GM12878 (cell line): Measurements from ENCODE around the gene PPP1R1C. TPM values are rescaled to one million over a fixed set of nuclear protein-coding genes. Genes with fewer than 3 reads are reported as not detected.
"Not testable (repeated sequence)": the region's sequence is repeated elsewhere in the genome, so short reads cannot be mapped to it uniquely, and the experiment has no call there.

Experiments used
- ATAC-seq: fragments of 200-7000 bp; cut with Tn5 transposase; 3 replicates; pipeline ENCODE4 v1.9.1; 2020; ENCODE audit warnings: mild to moderate bottlenecking, moderate library complexity
- BruUV-seq: library from RNA; stranded (reverse); fragments of 400-500 nt; replicated peaks from 2 replicates; lab custom pipeline; 2021; lab: Mats Ljungman, UMichigan
- CTCF ChIA-PET: fragments of 300-600 bp; sonication (Branson Sonifier 250); formaldehyde crosslinking; extraction: SDS; loops from one replicate; lab custom pipeline; 2021; ENCODE audit warnings: inconsistent platforms; lab: Yijun Ruan, JAX
- POLR2A ChIA-PET: fragments of 350-600 bp; formaldehyde crosslinking; extraction: SDS; loops from one replicate; lab custom pipeline; 2021; ENCODE audit warnings: inconsistent platforms; lab: Charles Lee
- RAD21 ChIA-PET: fragments of 300-600 bp; sonication (Branson Sonifier 250); formaldehyde crosslinking; loops from one replicate; lab custom pipeline; 2023; ENCODE audit warnings: antibody characterized with exemption; ENCODE audit not compliant: unreplicated experiment; lab: Charles Lee
- SMC1A ChIA-PET: fragments of 300-600 bp; sonication (Branson Sonifier 250); formaldehyde crosslinking; loops from one replicate; lab custom pipeline; 2023; ENCODE audit not compliant: unreplicated experiment, uncharacterized antibody; lab: Charles Lee
- DNase-seq: peaks from one replicate; pipeline ENCODE4 v3.0.0-alpha.2; 2011; ENCODE audit warnings: low read depth, low spot score
- FAIRE-seq: peaks from 3 replicates; lab custom pipeline; 2011; peaks lifted over from hg19 to GRCh38; lab: Jason Lieb, UNC
- H2AFZ ChIP-seq: 2 replicates; pipeline ENCODE4 v1.6.0; 2011; ENCODE audit warnings: low read depth, low read length, control low read depth; ENCODE audit not compliant: control insufficient read depth
- H3K27ac ChIP-seq: 2 replicates; pipeline ENCODE4 v1.5.1; 2011; ENCODE audit warnings: control low read depth; ENCODE audit not compliant: control insufficient read depth, insufficient read depth
- H3K27me3 ChIP-seq, 2 experiments: replicated peaks in 1 of 2; 2 replicates each; pipeline versions ENCODE4 v1.6.0 to v1.6.1; 2011; ENCODE audit warnings: low read length in 1 of 2; ENCODE audit not compliant: control insufficient read depth in 2 of 2, insufficient read depth in 2 of 2
- H3K36me3 ChIP-seq, 2 experiments: 2 replicates each; pipeline ENCODE4 v1.5.1; 2011; ENCODE audit warnings: low read length in 1 of 2; ENCODE audit not compliant: control insufficient read depth in 2 of 2, insufficient read depth in 2 of 2
- H3K4me1 ChIP-seq: 2 replicates; pipeline ENCODE4 v1.6.1; 2011; ENCODE audit warnings: mild to moderate bottlenecking, low read length, moderate library complexity, mixed read lengths; ENCODE audit not compliant: control insufficient read depth, insufficient read depth
- H3K4me2 ChIP-seq: 2 replicates; pipeline ENCODE4 v1.6.0; 2011; ENCODE audit warnings: control low read depth; ENCODE audit not compliant: control insufficient read depth, insufficient read depth
- H3K4me3 ChIP-seq: fragments of 200-600 bp; sonication (generic); 2 replicates; pipeline ENCODE4 v1.5.1; 2016
- H3K79me2 ChIP-seq: 2 replicates; pipeline ENCODE4 v1.6.0; 2011; ENCODE audit warnings: low read length; ENCODE audit not compliant: control insufficient read depth, insufficient read depth
- H3K9ac ChIP-seq: 2 replicates; pipeline ENCODE4 v1.8.0; 2011; ENCODE audit warnings: low read length, control low read depth, mixed read lengths; ENCODE audit not compliant: control insufficient read depth, insufficient read depth
- H3K9me3 ChIP-seq: replicated peaks from 3 replicates; pipeline ENCODE4 v1.5.1; 2011; ENCODE audit warnings: mild to moderate bottlenecking, low read length; ENCODE audit not compliant: control insufficient read depth, insufficient read depth
- H4K20me1 ChIP-seq: 2 replicates; pipeline ENCODE4 v1.6.0; 2011; ENCODE audit not compliant: control insufficient read depth, insufficient read depth
- BHLHE40 ChIP-seq, 2 experiments: fragments of 450-650 bp in 1 of 2; IDR thresholded peaks; 2 replicates each; pipeline ENCODE4 v1.6.1; 2011 to 2017; ENCODE audit warnings: low read depth in 2 of 2, borderline replicate concordance in 1 of 2, improper control_type of control experiment in 1 of 2, low read length in 1 of 2, mild to moderate bottlenecking in 1 of 2
- EZH2 ChIP-seq: IDR thresholded peaks from 2 replicates; pipeline ENCODE4 v1.6.1; 2012; ENCODE audit warnings: low read depth, mild to moderate bottlenecking, control low read depth, inconsistent platforms, low read length, borderline replicate concordance; ENCODE audit not compliant: control insufficient read depth
- GABPA ChIP-seq: IDR thresholded peaks from 2 replicates; pipeline ENCODE4 v1.6.1; 2014; ENCODE audit warnings: antibody characterized with exemption, low read depth, mild to moderate bottlenecking, inconsistent platforms
- MTA3 ChIP-seq: IDR thresholded peaks from 2 replicates; pipeline ENCODE4 v1.6.1; 2012; ENCODE audit warnings: low read length, inconsistent platforms, borderline replicate concordance
- YBX1 ChIP-seq: fragments of 450-650 bp; IDR thresholded peaks from 2 replicates; pipeline ENCODE4 v1.6.1; 2016; ENCODE audit warnings: antibody characterized with exemption
- WGBS: methylation state at CpG from one replicate; pipeline ENCODE4 v1.1.6; 2016; ENCODE audit warnings: low lambda C conversion rate; ENCODE audit not compliant: insufficient replicate concordance, insufficient coverage; ENCODE audit errors: missing lambda C conversion rate; 5-methylcytosine and 5-hydroxymethylcytosine counted together
- in situ Hi-C: fragments of 300-500 bp; cut with MboI; formaldehyde crosslinking; loops from 9 replicates; pipeline ENCODE4 v1.14.3; 2018; ENCODE audit warnings: mixed read lengths
- intact Hi-C: fragments of 100-400 bp; cut with micrococcal nuclease; formaldehyde crosslinking; loops from one replicate; pipeline ENCODE4 v1.14.2; 2022; ENCODE audit not compliant: unreplicated experiment
- polyA plus RNA-seq, 11 experiments: library from polyadenylated mRNA; depleted of rRNA in 4 of 11; unstranded in 6 of 11; stranded (reverse) in 5 of 11; fragments of >200 nt; fragmentation: Nextera tagmentation in 4 of 11; fragmentation: Illumina TruSeq in 1 of 11; extraction: Ambion mirVana in 4 of 11; extraction: Trizol in 1 of 11; gene quantifications; 1 replicate in 1 of 11; 2 replicates in 10 of 11; pipeline versions ENCODE4 v1.2.1 to v1.2.3, GENCODE V29; 2011 to 2016; ENCODE audit warnings: inconsistent platforms in 2 of 11, missing spikeins in 2 of 11, low read depth in 1 of 11
- total RNA-seq, 4 experiments: library from RNA; depleted of rRNA in 3 of 4; stranded (reverse); fragments of >200 nt in 3 of 4; fragmentation: Illumina TruSeq in 1 of 4; extraction: Trizol in 1 of 4; gene quantifications; 2 replicates each; pipeline versions ENCODE4 v1.2.1 to v1.2.3, GENCODE V29; 2013 to 2021
- TF ChIP-seq, protein P1 (sequence below): fragments of 450-650 bp; conservative IDR thresholded peaks from 2 replicates; pipeline ENCODE4 v1.6.1; 2017; ENCODE audit warnings: mild to moderate bottlenecking, moderate library complexity
- TF ChIP-seq, protein P2 (sequence below): fragments of 450-650 bp; formaldehyde crosslinking; IDR thresholded peaks from 2 replicates; pipeline ENCODE4 v1.4.0; 2022; ENCODE audit warnings: mild to moderate bottlenecking, moderate library complexity
- TF ChIP-seq, protein P3 (sequence below): IDR thresholded peaks from 2 replicates; pipeline ENCODE4 v1.6.1; 2011; ENCODE audit warnings: low read depth, mild to moderate bottlenecking, low read length, moderate library complexity, borderline replicate concordance; ENCODE audit errors: extremely low read depth

Gene PPP1R1C
- total and polyA plus RNA-seq, 10 of the 15 experiments (the other 5 are each of a cell fraction or from before 2014, with no cell fraction given), result 0.11 TPM; not detected in 9

DNA sequence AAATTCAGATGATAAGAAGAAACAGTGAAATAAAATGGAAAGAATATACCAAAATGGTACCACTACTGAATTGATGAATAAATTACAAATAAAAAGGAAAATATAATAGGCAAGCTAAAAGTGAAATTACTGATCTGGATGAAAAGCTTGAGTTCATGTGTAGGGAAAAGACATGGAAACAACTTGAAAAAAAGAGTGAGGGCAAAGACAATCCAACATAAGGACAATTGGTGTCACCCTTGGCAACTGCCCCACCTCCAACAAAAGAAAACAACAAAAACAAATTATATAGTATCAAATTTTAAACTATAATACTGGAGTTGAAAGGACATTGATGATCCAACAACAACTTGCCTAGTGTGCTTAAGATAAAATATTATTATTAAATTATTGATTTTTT, 37.6 kb downstream of the PPP1R1C start:
- H2AFZ ChIP-seq, result no peak overlapping the region
- H3K4me2 ChIP-seq, result no peak overlapping the region
- H3K27ac ChIP-seq, result no peak overlapping the region
- no peak for FAIRE-seq
- H3K27me3 ChIP-seq, result no peaks in the 10 kb centered on the region; a peak in 1 of 4 replicates
- POLR2A ChIA-PET, result no interaction called here
- no peaks in the 10 kb centered on the region for H3K9me3 ChIP-seq
- in situ Hi-C loops, result no loop called here
- no peaks in the 10 kb centered on the region for H3K36me3 ChIP-seq
- no peak for DNase-seq
- H3K4me3 ChIP-seq, result no peak overlapping the region
- RAD21 ChIA-PET, result interaction anchor here (0.5 kb wide), 1 partner anchor 347 kb away, joined by 3 read pairs; no protein-coding TSS in a partner anchor
- no peak for ATAC-seq
- H4K20me1 ChIP-seq, result no peaks in the 10 kb centered on the region
- no peak overlapping the region for H3K9ac ChIP-seq
- SMC1A ChIA-PET, result no interaction called here
- CTCF ChIA-PET, result no interaction called here
- TF ChIP-seq EZH2 (no peak), GABPA (no peak), BHLHE40 (IDR thresholded peaks at IDR 0.05; ENCODE audit: borderline replicate concordance in 1 of 2, low read depth in 2 of 2, low read length in 1 of 2) (no peak), MTA3 (no peak), YBX1 (no peak)
- TF ChIP-seq, protein P1, sequence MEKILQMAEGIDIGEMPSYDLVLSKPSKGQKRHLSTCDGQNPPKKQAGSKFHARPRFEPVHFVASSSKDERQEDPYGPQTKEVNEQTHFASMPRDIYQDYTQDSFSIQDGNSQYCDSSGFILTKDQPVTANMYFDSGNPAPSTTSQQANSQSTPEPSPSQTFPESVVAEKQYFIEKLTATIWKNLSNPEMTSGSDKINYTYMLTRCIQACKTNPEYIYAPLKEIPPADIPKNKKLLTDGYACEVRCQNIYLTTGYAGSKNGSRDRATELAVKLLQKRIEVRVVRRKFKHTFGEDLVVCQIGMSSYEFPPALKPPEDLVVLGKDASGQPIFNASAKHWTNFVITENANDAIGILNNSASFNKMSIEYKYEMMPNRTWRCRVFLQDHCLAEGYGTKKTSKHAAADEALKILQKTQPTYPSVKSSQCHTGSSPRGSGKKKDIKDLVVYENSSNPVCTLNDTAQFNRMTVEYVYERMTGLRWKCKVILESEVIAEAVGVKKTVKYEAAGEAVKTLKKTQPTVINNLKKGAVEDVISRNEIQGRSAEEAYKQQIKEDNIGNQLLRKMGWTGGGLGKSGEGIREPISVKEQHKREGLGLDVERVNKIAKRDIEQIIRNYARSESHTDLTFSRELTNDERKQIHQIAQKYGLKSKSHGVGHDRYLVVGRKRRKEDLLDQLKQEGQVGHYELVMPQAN, result no peak
- TF ChIP-seq, protein P2, sequence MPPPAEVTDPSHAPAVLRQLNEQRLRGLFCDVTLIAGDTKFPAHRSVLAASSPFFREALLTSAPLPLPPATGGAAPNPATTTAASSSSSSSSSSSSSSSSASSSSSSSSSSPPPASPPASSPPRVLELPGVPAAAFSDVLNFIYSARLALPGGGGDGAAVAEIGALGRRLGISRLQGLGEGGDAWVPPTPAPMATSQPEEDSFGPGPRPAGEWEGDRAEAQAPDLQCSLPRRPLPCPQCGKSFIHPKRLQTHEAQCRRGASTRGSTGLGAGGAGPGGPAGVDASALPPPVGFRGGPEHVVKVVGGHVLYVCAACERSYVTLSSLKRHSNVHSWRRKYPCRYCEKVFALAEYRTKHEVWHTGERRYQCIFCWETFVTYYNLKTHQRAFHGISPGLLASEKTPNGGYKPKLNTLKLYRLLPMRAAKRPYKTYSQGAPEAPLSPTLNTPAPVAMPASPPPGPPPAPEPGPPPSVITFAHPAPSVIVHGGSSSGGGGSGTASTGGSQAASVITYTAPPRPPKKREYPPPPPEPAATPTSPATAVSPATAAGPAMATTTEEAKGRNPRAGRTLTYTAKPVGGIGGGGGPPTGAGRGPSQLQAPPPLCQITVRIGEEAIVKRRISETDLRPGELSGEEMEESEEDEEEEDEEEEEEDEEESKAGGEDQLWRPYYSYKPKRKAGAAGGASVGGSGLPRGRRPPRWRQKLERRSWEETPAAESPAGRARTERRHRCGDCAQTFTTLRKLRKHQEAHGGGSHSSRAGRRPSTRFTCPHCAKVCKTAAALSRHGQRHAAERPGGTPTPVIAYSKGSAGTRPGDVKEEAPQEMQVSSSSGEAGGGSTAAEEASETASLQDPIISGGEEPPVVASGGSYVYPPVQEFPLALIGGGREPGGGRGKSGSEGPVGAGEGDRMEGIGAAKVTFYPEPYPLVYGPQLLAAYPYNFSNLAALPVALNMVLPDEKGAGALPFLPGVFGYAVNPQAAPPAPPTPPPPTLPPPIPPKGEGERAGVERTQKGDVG (CRISPR knock-in tag), result no peak
- TF ChIP-seq, protein P3, sequence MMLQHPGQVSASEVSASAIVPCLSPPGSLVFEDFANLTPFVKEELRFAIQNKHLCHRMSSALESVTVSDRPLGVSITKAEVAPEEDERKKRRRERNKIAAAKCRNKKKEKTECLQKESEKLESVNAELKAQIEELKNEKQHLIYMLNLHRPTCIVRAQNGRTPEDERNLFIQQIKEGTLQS, result no peak
- TF ChIP-seq, all 136 proteins: peak for 0
- no peaks in the 10 kb centered on the region for H3K79me2 ChIP-seq
- intact Hi-C loops, result no loop called here
- no TSS peak for BruUV-seq
- H3K4me1 ChIP-seq, result no peaks in the 10 kb centered on the region

DNA sequence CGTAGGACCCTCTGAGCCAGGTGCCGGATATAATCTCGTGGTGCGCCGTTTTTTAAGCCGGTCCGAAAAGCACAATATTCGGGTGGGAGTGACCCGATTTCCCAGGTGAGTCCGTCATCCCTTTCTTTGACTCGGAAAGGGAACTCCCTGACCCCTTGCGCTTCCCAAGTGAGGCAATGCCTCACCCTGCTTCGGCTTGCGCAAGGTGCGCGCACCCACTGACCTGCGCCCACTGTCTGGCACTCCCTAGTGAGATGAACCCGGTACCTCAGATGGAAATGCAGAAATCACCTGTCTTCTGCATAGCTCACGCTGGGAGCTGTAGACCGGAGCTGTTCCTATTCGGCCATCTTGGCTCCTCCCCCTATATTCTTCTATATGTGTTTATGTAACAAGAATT, 45.2 kb downstream of the PPP1R1C start:
- H3K9me3 ChIP-seq, BruUV-seq, H3K27me3 ChIP-seq, H3K4me1 ChIP-seq, H2AFZ ChIP-seq, H3K36me3 ChIP-seq, H3K4me2 ChIP-seq, POLR2A ChIA-PET, ATAC-seq, in situ Hi-C loops, RAD21 ChIA-PET, H3K4me3 ChIP-seq, H3K27ac ChIP-seq, H4K20me1 ChIP-seq, SMC1A ChIA-PET, H3K79me2 ChIP-seq, CTCF ChIA-PET, intact Hi-C loops, H3K9ac ChIP-seq, DNase-seq, FAIRE-seq: not testable (repeated sequence)
- 65% methylated on average over 21 of the region's 21 CpGs for WGBS
